ENCODE measurements around the gene TEX51.

DNA sequence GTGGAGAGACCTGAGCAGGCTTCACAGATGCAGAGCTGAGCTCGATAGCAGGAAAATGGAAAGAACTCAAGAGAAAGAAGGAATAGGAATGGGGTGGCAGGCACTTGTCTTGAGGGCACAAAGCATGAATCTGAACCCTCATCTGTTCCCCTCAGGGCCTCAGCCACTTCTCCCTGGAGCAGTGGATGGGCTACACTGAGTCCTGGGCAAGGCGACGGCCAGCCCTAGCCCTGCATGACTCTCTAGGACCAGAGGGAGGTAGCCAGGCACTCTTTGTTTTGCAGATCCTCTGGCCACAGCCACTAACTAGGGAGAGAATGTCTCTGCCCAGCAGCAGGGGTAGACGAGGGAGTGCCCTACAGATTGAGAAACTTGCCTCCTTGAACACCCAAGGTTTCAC, 3.4 kb upstream of the TEX51 start:
- TF ChIP-seq, protein P1, sequence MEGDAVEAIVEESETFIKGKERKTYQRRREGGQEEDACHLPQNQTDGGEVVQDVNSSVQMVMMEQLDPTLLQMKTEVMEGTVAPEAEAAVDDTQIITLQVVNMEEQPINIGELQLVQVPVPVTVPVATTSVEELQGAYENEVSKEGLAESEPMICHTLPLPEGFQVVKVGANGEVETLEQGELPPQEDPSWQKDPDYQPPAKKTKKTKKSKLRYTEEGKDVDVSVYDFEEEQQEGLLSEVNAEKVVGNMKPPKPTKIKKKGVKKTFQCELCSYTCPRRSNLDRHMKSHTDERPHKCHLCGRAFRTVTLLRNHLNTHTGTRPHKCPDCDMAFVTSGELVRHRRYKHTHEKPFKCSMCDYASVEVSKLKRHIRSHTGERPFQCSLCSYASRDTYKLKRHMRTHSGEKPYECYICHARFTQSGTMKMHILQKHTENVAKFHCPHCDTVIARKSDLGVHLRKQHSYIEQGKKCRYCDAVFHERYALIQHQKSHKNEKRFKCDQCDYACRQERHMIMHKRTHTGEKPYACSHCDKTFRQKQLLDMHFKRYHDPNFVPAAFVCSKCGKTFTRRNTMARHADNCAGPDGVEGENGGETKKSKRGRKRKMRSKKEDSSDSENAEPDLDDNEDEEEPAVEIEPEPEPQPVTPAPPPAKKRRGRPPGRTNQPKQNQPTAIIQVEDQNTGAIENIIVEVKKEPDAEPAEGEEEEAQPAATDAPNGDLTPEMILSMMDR (IDR thresholded peaks at IDR 0.05; ENCODE audit: low read depth, low read length), result no peak
- no peak for TF ChIP-seq EZH2phosphoT487 (IDR thresholded peaks at IDR 0.05; ENCODE audit: low read depth)

All from OCI-LY3 (cell line).